Pulmonary artery endothelial cell (primary cell): Measurements from ENCODE around the gene PRSS36. TPM values are rescaled to one million over a fixed set of nuclear protein-coding genes. Genes with fewer than 3 reads are reported as not detected.
"Not testable (repeated sequence)": the region's sequence is repeated elsewhere in the genome, so short reads cannot be mapped to it uniquely, and the experiment has no call there.

Experiments
- DNase-seq: peaks from one replicate; pipeline ENCODE4 v3.0.0-alpha.2; 2011; ENCODE audit warnings: low read depth, low spot score
- total RNA-seq: library from RNA; depleted of rRNA; stranded (reverse); fragments of >200 nt; gene quantifications from 2 replicates; pipeline ENCODE4 v1.2.3, GENCODE V29; 2014

The PRSS36 gene
- total RNA-seq, 1 donor from 2014 or later, result 0.40 TPM

- peak; percentile 93 for DNase-seq
Measured at GRCh38 chr16:31142109-31143010, 7.5 kb downstream of the PRSS36 start.

- peak; percentile 27 for DNase-seq
Measured at GRCh38 chr16:31141489-31142108, 8.3 kb downstream of the PRSS36 start.

GRCh38 chr16:31141071-31141469, 8.8 kb downstream of the PRSS36 start:
- DNase-seq, result not testable (repeated sequence)

- peak; percentile 44 for DNase-seq
Measured at GRCh38 chr16:31138621-31139578, 11.0 kb downstream of the PRSS36 start.

GRCh38 chr16:31136822-31137499, 12.9 kb downstream of the PRSS36 start:
- DNase-seq, result not testable (repeated sequence)

GRCh38 chr16:31136287-31136662, 13.6 kb downstream of the PRSS36 start:
- no peak for DNase-seq

- DNase-seq, result no peak
Measured at GRCh38 chr16:31135535-31136286, 14.2 kb downstream of the PRSS36 start, which contains the start of gene PRSS8. Gene PRSS8, minus strand, starts transcription at chr16:31135727. Its CDS starts 229 bp downstream, at chr16:31135498.

GRCh38 chr16:31134625-31135534, 15.0 kb downstream of the PRSS36 start:
- DNase-seq, result no peak

GRCh38 chr16:31134091-31134571, 15.7 kb downstream of the PRSS36 start:
- DNase-seq, result no peak

- no peak for DNase-seq
Measured at GRCh38 chr16:31133046-31133501, 16.8 kb downstream of the PRSS36 start.

- DNase-seq, result no peak
Measured at GRCh38 chr16:31132303-31132979, 17.4 kb downstream of the PRSS36 start.

- DNase-seq, result no peak
Measured at GRCh38 chr16:31131841-31132271, 18.0 kb downstream of the PRSS36 start.

- no peak for DNase-seq
Measured at GRCh38 chr16:31131416-31131815, 18.4 kb downstream of the PRSS36 start.

- DNase-seq, result no peak
Measured at GRCh38 chr16:31130899-31131298, 19.0 kb downstream of the PRSS36 start.

GRCh38 chr16:31130336-31130891, 19.5 kb downstream of the PRSS36 start:
- DNase-seq, result no peak

GRCh38 chr16:31129568-31130335, 20.1 kb downstream of the PRSS36 start:
- no peak for DNase-seq
